GM23338 (cell line): ENCODE measurements around the gene GNL2. TPM values are rescaled to one million over a fixed set of nuclear protein-coding genes. Genes with fewer than 3 reads are reported as not detected.

ENCODE experiments used
- ATAC-seq: fragments of 200-7000 bp; cut with Tn5 transposase; 3 replicates; pipeline ENCODE4 v1.9.1; 2020
- DNase-seq: peaks from one replicate; pipeline ENCODE4 v3.0.0-alpha.2; 2015; ENCODE audit warnings: low spot score
- H2AFZ ChIP-seq: fragments of 200-600 bp; sonication (generic); 2 replicates; pipeline ENCODE4 v1.8.0; 2016; ENCODE audit warnings: antibody characterized with exemption, mild to moderate bottlenecking, moderate library complexity
- H3F3A ChIP-seq: fragments of 200-600 bp; sonication (generic); replicated peaks from 2 replicates; pipeline ENCODE4 v1.8.0; 2017; ENCODE audit warnings: antibody characterized with exemption, mixed run types, low read depth
- H3K27ac ChIP-seq: fragments of 200-600 bp; sonication (generic); 2 replicates; pipeline ENCODE4 v1.6.1; 2016; ENCODE audit warnings: low read depth
- H3K27me3 ChIP-seq: fragments of 200-600 bp; sonication (generic); 2 replicates; pipeline ENCODE4 v1.8.0; 2016; ENCODE audit warnings: mild to moderate bottlenecking, mixed run types, moderate library complexity; ENCODE audit not compliant: insufficient read depth
- H3K36me3 ChIP-seq: fragments of 200-600 bp; sonication (generic); 2 replicates; pipeline ENCODE4 v1.8.0; 2016; ENCODE audit warnings: mild to moderate bottlenecking; ENCODE audit not compliant: insufficient read depth
- H3K4me1 ChIP-seq: fragments of 200-600 bp; sonication (generic); 2 replicates; pipeline ENCODE4 v1.8.0; 2016; ENCODE audit warnings: mild to moderate bottlenecking, moderate library complexity; ENCODE audit not compliant: insufficient read depth
- H3K4me2 ChIP-seq: fragments of 200-600 bp; sonication (generic); 2 replicates; pipeline ENCODE4 v1.7.1; 2017; ENCODE audit warnings: mixed run types
- H3K4me3 ChIP-seq: fragments of 200-600 bp; sonication (generic); 2 replicates; pipeline ENCODE4 v1.6.1; 2016; ENCODE audit warnings: mixed run types
- H3K79me2 ChIP-seq: fragments of 200-600 bp; sonication (generic); replicated peaks from 2 replicates; pipeline ENCODE4 v1.8.0; 2017; ENCODE audit warnings: mild to moderate bottlenecking; ENCODE audit not compliant: insufficient read depth
- H3K9me2 ChIP-seq: fragments of 200-600 bp; sonication (generic); 2 replicates; pipeline ENCODE4 v1.8.0; 2017; ENCODE audit not compliant: insufficient read depth
- H4K20me1 ChIP-seq: fragments of 200-600 bp; sonication (generic); replicated peaks from 2 replicates; pipeline ENCODE4 v1.8.0; 2017; ENCODE audit warnings: mild to moderate bottlenecking; ENCODE audit not compliant: insufficient read depth
- H3K27ac Mint-ChIP-seq: 2 replicates; pipeline ENCODE4 v1.8.0; 2020; ENCODE audit warnings: inconsistent platforms, mild to moderate bottlenecking, moderate library complexity, mixed read lengths
- H3K27me3 Mint-ChIP-seq: 3 replicates; pipeline ENCODE4 v1.8.0; 2022; ENCODE audit warnings: low read depth, mild to moderate bottlenecking, moderate library complexity, mixed read lengths, inconsistent platforms; ENCODE audit not compliant: insufficient read depth, poor library complexity
- H3K36me3 Mint-ChIP-seq: 3 replicates; pipeline ENCODE4 v1.8.0; 2021; ENCODE audit warnings: low read depth, mild to moderate bottlenecking, inconsistent platforms, moderate library complexity, mixed read lengths
- H3K4me1 Mint-ChIP-seq: 3 replicates; pipeline ENCODE4 v1.8.0; 2020; ENCODE audit warnings: mild to moderate bottlenecking, inconsistent platforms, mixed read lengths
- H3K4me3 Mint-ChIP-seq: 3 replicates; pipeline ENCODE4 v1.8.0; 2021; ENCODE audit warnings: moderate library complexity, mild to moderate bottlenecking, inconsistent platforms, mixed read lengths
- H3K9me3 Mint-ChIP-seq: 3 replicates; pipeline ENCODE4 v1.8.0; 2020; ENCODE audit warnings: moderate library complexity, mild to moderate bottlenecking, inconsistent platforms, mixed read lengths
- CREB1 ChIP-seq: fragments of 250-450 bp; sonication (Bioruptor Pico); IDR thresholded peaks from 2 replicates; pipeline ENCODE4 v1.5.0; 2020; ENCODE audit warnings: low read depth, mild to moderate bottlenecking, moderate library complexity
- ETS1 ChIP-seq: IDR thresholded peaks from 2 replicates; pipeline ENCODE4 v1.6.1; 2016; ENCODE audit warnings: antibody characterized with exemption
- EZH2 ChIP-seq: fragments of 200-600 bp; sonication (generic); IDR thresholded peaks from one replicate; pipeline ENCODE4 v1.8.0; 2017; ENCODE audit warnings: antibody characterized with exemption, mild to moderate bottlenecking, low read depth; ENCODE audit not compliant: unreplicated experiment
- EZH2phosphoT487 ChIP-seq: fragments of 200-600 bp; sonication (generic); IDR thresholded peaks from one replicate; pipeline ENCODE4 v1.8.1; 2018; ENCODE audit warnings: antibody characterized with exemption; ENCODE audit not compliant: unreplicated experiment
- JUNB ChIP-seq: IDR thresholded peaks from one replicate; pipeline ENCODE4 v1.6.1; 2016; ENCODE audit warnings: antibody characterized with exemption; ENCODE audit not compliant: unreplicated experiment
- NANOG ChIP-seq: IDR thresholded peaks from 2 replicates; pipeline ENCODE4 v1.6.1; 2016; ENCODE audit warnings: antibody characterized with exemption, borderline replicate concordance
- POLR2AphosphoS5 ChIP-seq: IDR thresholded peaks from 2 replicates; pipeline ENCODE4 v1.6.1; 2016; ENCODE audit warnings: antibody characterized with exemption, low read depth
- REST ChIP-seq: IDR thresholded peaks from one replicate; pipeline ENCODE4 v1.6.1; 2018; ENCODE audit warnings: antibody characterized with exemption; ENCODE audit not compliant: unreplicated experiment
- STAT1 ChIP-seq: IDR thresholded peaks from one replicate; pipeline ENCODE4 v1.6.1; 2016; ENCODE audit warnings: antibody characterized with exemption; ENCODE audit not compliant: unreplicated experiment
- ZNF114 ChIP-seq: fragments of 250-450 bp; sonication (Bioruptor Pico); IDR thresholded peaks from 2 replicates; pipeline ENCODE4 v1.5.0; 2020; ENCODE audit warnings: mild to moderate bottlenecking, moderate library complexity
- ZNF331 ChIP-seq: fragments of 250-450 bp; sonication (Bioruptor Pico); IDR thresholded peaks from 2 replicates; pipeline ENCODE4 v1.5.0; 2020; ENCODE audit warnings: low read depth, mild to moderate bottlenecking, moderate library complexity
- polyA plus RNA-seq: library from polyadenylated mRNA; unstranded; fragments of >200 nt; fragmentation: Nextera tagmentation; extraction: Ambion mirVana; gene quantifications from 2 replicates; pipeline ENCODE4 v1.2.1, GENCODE V29; 2016
- total RNA-seq: library from RNA; depleted of rRNA; stranded (reverse); fragments of >200 nt; shearing (Covaris generic); gene quantifications from 2 replicates; pipeline ENCODE4 v1.2.3, GENCODE V29; 2014

The GNL2 gene
- total and polyA plus RNA-seq, 2 experiments from 2014 or later, result 78.4 to 121 TPM

GRCh38 chr1:37616330-37616729, 20.6 kb upstream of the GNL2 start:
- Histone ChIP-seq H3K36me3 (no peaks in the 10 kb centered on the region), H3K79me2 (no peaks in the 10 kb centered on the region), H3F3A (no peaks in the 10 kb centered on the region), H3K9me2 (no peaks in the 10 kb centered on the region), H3K4me2 (no peak overlapping the region), H3K27ac (no peak overlapping the region), H4K20me1 (no peaks in the 10 kb centered on the region; the same call in 1 of the 2 replicates), H3K4me1 (no peaks in the 10 kb centered on the region), H2AFZ (no peak overlapping the region), H3K4me3 (no peak overlapping the region), H3K27me3 (peaks cover 6% of the 10 kb centered on the region; the same call in 1 of the 2 replicates)
- Mint-ChIP-seq H3K4me3 (no peak overlapping the region), H3K27ac (no peak overlapping the region), H3K36me3 (no peaks in the 10 kb centered on the region), H3K9me3 (no peaks in the 10 kb centered on the region; the same call in 2 of the 3 replicates), H3K4me1 (no peaks in the 10 kb centered on the region), H3K27me3 (peaks cover 11% of the 10 kb centered on the region)
- TF ChIP-seq ETS1 (no peak), EZH2 (no peak), CREB1 (CRISPR knock-in tag) (no peak), NANOG (no peak), ZNF114 (CRISPR knock-in tag) (no peak), REST (no peak), JUNB (no peak)
- DNase-seq, result no peak
- ATAC-seq, result no peak

- Histone ChIP-seq H3K79me2 (no peaks in the 10 kb centered on the region), H3K4me2 (no peak overlapping the region), H3K4me1 (no peaks in the 10 kb centered on the region), H3K27me3 (peaks cover 12% of the 10 kb centered on the region; the same call in 1 of the 2 replicates), H3K27ac (no peak overlapping the region), H4K20me1 (no peaks in the 10 kb centered on the region; the same call in 1 of the 2 replicates), H2AFZ (no peak overlapping the region), H3F3A (no peaks in the 10 kb centered on the region), H3K9me2 (no peaks in the 10 kb centered on the region), H3K36me3 (no peaks in the 10 kb centered on the region), H3K4me3 (no peak overlapping the region)
- no peaks in the 10 kb centered on the region for H3K4me1 Mint-ChIP-seq
- H3K36me3 Mint-ChIP-seq, result no peaks in the 10 kb centered on the region
- H3K9me3 Mint-ChIP-seq, result no peaks in the 10 kb centered on the region; the same call in 2 of the 3 replicates
- no peak overlapping the region for H3K4me3 Mint-ChIP-seq
- peaks cover 10% of the 10 kb centered on the region for H3K27me3 Mint-ChIP-seq
- H3K27ac Mint-ChIP-seq, result no peak overlapping the region
- no peak for DNase-seq
- no peak for ATAC-seq
- no peak for TF ChIP-seq ZNF114 (CRISPR knock-in tag)
- no peak for TF ChIP-seq EZH2phosphoT487
- no peak for TF ChIP-seq CREB1 (CRISPR knock-in tag)
- no peak for TF ChIP-seq STAT1
- TF ChIP-seq JUNB, result no peak
- TF ChIP-seq ZNF331 (CRISPR knock-in tag), result no peak
- TF ChIP-seq REST, result no peak
- no peak for TF ChIP-seq EZH2
- no peak for TF ChIP-seq NANOG
- TF ChIP-seq POLR2AphosphoS5, result no peak
- no peak for TF ChIP-seq ETS1
Observed at GRCh38 chr1:37614105-37614504, 18.4 kb upstream of the GNL2 start.
